Measurements from ENCODE around the gene ETHE1.
"Not testable (repeated sequence)": the region's sequence is repeated elsewhere in the genome, so short reads cannot be mapped to it uniquely, and the experiment has no call there.

Gene ETHE1

GRCh38 chr19:43524922-43525835 is 1.8 kb downstream of the ETHE1 start:
- DNase-seq (ENCODE audit: low read depth, low spot score), result no peak

GRCh38 chr19:43523696-43524095 is 3.3 kb downstream of the ETHE1 start:
- not testable (repeated sequence) for DNase-seq (ENCODE audit: low read depth, low spot score)

GRCh38 chr19:43522929-43523328 is 4.1 kb downstream of the ETHE1 start:
- no peak for DNase-seq (ENCODE audit: low read depth, low spot score)

GRCh38 chr19:43519436-43520088 is 7.4 kb downstream of the ETHE1 start:
- no peak for DNase-seq (ENCODE audit: low read depth, low spot score)

DNA sequence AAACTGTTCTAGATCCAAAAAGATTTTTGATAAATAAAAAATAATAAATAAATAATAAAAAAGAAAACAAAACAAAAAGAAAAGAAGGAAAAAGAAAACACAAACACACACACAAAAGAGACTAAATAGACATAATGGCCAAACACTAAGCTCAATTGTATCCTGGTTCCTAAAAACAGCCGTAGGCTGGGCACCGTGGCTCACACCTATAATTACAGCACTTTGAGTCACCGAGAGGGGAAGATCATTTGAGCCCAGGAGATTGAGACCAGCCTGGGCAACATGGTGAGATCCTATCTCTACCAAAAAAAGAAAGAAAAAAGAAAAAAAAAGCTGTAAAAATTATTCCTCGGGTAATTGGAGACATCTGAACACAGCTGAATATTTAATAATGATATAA is 8.9 kb downstream of the ETHE1 start:
- no peak for DNase-seq (ENCODE audit: low read depth, low spot score)

DNA sequence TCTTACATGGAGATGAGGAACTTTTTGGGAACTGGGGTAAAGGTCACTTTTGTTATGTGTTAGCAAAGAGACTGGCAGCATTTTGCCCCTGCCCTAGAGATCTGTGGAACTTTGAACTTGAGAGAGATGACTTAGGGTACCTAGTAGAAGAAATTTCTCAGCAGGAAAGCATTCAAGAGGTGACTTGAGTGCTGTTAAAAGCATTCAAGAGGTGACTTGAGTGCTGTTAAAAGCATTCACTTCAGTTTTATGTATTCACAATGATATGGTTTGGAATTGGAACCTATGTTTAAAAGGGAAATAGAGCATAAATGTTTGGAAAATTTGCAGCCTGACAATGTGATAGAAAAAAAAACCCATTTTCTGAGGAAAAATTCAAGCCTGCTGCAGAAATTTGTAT is 14.6 kb downstream of the ETHE1 start:
- DNase-seq (ENCODE audit: low read depth, low spot score), result not testable (repeated sequence)

DNA sequence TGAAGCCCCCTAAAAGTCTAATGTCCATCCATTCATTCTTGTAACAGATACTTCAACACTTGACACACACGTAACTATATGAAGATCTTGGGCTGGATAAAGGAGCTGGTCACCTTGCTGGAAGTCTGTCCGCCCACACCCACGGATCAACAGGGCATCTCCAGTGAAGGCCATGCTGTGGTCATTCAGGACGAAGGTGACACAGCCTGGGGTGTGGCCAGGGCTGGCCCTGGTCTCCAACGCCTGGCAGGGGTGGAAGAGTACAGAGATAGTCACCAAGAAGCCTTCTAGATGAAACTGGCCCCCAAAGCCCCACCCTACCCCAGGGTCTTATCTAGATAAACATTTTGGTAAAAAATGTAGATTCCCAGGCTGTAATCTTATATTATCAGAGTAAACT is 15.7 kb downstream of the ETHE1 start:
- no peak for DNase-seq (ENCODE audit: low read depth, low spot score)

- DNase-seq (ENCODE audit: low read depth, low spot score), result no peak
These were observed 16.3 kb downstream of the ETHE1 start for GRCh38 chr19:43510713-43511112.

DNA sequence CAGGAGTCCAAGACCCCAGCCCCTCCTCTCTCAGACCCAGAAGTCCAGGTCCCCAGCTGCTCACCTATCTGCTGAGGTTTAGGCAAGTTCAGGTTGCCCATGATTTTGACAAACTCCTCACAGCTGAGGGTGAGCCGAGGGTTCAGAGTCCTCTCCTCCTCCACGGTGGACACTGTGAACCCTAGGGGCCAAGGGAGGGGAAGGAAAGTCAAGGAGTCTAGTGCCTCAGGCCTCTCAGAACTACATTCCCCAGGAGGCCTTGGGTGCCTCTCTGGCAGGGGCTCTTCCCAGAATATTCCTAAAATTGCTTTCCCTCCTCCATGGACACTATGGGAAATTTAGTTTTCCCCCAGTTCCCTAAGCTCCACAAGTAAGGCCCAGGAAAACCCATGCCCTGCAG is 19.1 kb downstream of the ETHE1 start:
- DNase-seq (ENCODE audit: low read depth, low spot score), result no peak

DNA sequence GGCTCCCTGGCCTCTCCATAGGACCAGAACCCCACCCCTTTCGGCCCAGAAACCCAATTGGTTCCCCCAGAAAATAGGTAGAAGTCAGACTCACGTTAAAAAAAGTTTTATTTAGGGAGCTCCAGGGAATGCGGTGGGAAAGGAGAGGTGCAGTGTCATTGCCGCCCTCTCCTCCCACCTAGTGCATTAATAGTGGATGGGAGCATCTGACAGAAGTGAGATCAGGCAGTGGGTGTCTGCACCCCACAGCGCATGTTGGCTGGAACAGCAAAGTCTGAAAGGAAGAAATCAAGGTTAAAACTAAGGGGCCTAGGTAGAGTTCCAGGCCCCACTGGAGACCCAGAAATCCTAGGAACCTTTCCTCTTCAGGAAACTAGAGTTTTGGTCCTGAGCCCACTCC is 20.4 kb downstream of the ETHE1 start:
- DNase-seq (ENCODE audit: low read depth, low spot score), result no peak

DNA sequence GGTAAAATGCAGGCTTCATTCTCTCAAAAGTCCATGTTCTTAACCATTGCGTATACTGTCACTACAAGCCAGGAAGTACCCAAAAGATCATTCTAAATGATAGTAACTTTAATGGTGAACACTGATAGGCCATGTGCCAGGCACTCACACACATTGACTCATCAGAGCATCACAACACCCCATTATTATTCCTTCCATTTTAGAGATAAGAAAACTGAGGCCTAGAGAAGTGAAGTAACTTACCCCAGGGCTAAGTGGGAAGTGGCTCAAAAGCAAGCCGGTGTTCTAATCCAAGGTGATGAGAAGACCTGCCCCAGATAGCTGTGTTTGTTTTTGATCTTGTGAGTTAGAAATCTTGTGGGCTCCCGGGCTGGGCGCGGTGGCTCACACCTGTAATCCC is 21.1 kb downstream of the ETHE1 start:
- no peak for DNase-seq (ENCODE audit: low read depth, low spot score)

DNA sequence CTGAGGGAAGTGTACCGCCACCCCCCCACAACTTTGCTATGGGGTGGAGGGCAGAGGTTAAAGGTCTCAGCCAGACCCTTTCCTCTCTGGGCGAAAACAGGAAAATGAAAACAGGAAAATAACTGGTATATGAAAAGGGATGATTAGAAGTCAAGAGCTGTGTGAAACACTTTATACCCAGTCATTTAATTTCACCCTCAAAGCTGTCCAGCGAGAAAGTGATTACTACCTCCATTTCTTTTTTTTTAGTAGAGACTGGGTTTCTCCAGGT is 21.9 kb downstream of the ETHE1 start:
- no peak for DNase-seq (ENCODE audit: low read depth, low spot score)

DNA sequence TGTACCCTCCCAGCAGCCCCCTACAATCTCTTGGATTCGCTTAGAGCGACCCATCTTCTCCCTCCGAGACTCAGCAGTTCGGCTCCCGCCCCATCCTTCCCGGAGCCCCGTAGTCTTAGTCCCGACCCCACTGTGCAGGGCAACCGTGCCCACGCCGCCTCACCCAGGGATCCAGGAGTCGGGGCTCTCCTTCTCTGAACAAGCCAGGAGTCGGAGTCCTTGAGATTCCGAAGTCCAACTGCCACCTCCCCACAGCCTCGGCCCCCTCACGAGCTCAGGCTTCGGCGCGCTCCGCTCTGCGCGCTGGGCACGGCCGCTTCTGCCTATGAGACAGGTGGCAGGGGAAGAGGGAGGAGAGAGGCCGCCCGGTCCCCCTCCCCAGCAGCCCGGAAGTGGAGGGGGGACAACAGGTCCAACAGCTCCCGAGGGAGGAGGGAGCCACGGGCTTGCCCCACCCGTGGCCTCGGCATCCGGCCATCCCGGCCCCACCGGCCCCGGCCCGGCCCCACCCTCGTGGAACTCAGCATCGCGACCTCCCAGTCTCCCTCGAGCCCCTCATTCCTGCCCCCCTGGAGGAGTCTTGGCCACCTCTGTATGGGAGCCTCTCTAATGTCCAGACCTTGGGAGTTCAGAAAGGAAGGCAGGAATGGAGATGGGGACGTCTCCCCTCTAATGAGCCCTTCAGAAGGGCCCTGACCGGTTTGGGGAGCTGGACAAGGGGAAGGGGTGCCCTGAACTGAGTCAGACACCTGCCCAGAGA is 22.4 kb downstream of the ETHE1 start, which contains the start of gene PHLDB3:
Gene PHLDB3, minus strand, starts transcription at position 321 of the 760 bp plus-strand sequence. CDS start 628 bp downstream, outside the sequence.
- no peak for DNase-seq (ENCODE audit: low read depth, low spot score)

- DNase-seq (ENCODE audit: low read depth, low spot score), result peak; percentile 69
These were observed 23.2 kb downstream of the ETHE1 start for GRCh38 chr19:43503501-43504425.

GRCh38 chr19:43502419-43502976 is 24.5 kb downstream of the ETHE1 start:
- DNase-seq (ENCODE audit: low read depth, low spot score), result no peak

DNA sequence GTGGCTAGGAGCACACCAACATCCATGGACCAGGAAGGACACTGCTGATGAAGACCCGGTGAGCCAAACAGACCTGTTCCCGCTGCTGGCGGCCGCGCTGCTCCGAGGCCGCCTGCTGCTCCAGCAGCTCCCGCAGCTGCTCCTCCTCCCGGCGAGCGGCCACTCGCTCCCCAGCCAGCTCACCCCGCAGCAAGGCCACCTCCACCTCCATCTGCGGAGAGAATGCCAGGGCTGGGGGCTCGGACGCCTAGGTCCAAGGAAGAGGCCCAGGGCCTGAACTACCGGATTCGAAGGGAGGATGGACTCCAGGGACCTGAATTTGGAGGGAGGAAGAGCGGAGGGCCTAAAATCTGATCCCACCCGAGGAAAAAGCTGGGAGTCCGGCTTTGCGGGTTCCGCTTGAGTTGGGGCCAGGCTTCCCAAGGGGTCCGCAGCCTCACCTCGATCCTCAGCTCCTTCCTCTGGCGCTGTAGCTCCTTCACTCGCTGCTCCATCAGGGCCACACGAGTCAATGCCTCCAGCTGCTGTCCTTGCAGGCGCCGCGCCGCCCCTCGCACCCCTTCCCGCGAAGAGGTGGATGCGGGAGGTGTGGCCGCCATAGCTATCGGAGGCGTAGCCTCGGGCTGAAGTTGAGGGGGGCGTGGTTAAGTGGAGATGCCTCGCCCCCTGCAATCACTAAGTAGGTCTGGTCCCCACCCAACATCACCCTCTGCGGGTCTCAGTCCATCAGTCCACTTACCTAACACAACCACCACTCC is 25.2 kb downstream of the ETHE1 start:
- no peak for DNase-seq (ENCODE audit: low read depth, low spot score)

GRCh38 chr19:43499042-43499441 is 28.0 kb downstream of the ETHE1 start:
- no peak for DNase-seq (ENCODE audit: low read depth, low spot score)

DNA sequence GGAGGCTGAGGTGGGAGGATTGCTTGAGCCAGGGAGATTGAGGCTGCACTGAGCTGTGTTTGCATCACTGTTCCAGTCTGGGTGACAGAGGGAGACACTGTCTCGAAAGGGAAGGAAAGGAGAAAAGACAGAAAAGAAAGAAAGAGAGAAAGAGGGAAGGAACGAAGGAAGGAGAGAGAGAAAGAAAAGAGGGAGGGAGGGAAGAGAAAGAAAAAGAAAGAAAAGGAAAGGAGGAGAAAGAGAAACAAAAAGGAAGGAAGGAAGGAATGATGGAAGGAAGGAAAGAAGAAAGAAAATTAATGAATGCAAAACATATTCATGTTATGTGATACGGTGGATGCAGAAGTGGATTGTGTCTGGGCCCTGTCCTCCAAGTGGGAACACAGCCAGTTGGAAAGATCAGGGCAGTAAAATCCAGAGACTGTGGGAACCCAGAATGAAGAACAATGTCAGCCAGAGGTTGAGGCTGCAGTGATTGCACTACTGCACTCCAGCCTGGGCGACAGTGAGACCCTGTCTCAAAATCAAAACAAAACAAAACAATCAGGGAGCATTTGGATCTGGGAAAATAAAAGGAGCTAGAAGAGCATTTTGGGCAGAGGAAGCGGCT is 28.7 kb downstream of the ETHE1 start:
- no peak for DNase-seq (ENCODE audit: low read depth, low spot score)

GRCh38 chr19:43496960-43497359 is 30.0 kb downstream of the ETHE1 start:
- DNase-seq (ENCODE audit: low read depth, low spot score), result no peak

DNA sequence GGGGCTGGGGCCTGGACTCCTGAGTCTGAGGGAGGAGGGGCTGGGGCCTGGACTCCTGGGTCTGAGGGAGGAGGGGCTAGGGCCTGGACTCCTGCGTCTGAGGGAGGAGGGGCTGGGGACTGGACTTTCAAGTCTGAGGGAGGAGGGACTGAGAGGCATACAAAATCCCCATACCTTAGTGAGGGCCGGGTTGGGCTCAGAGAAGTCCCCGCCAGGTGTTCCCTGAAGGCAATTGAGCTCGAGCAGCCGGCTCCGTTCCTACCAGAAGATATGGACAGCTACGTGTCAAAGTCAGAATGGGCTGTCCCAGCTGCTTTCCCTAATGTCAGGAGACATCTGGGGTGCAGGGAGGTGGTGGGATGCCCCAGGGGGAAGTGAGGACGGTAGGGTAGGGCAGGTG is 31.9 kb downstream of the ETHE1 start:
- no peak for DNase-seq (ENCODE audit: low read depth, low spot score)
